ENCODE measurements around the gene ZNF660. TPM values are rescaled to one million over a fixed set of nuclear protein-coding genes. Genes with fewer than 3 reads are reported as not detected.
"Not testable (repeated sequence)": the region's sequence is repeated elsewhere in the genome, so short reads cannot be mapped to it uniquely, and the experiment has no call there.

ZNF660 gene
- total RNA-seq, 2 experiments from 2014 or later = 0.03 to 0.05 TPM

- no peak overlapping the region for H3K4me3 Mint-ChIP-seq
- H3K27ac Mint-ChIP-seq = no peak overlapping the region
- H3K9me3 ChIP-seq (ENCODE audit: control insufficient read depth in 1 of 2, insufficient read depth in 1 of 2, low read length in 2 of 2) = peaks cover 37 to 66% of the 10 kb centered on the region in 2 experiments
- no peak overlapping the region for H3K27ac ChIP-seq (ENCODE audit: low read depth in 1 of 2, low read length in 2 of 2)
- peaks cover 26% of the 10 kb centered on the region for H3K9me3 Mint-ChIP-seq
- H3K36me3 ChIP-seq (ENCODE audit: insufficient read depth, low read length) = peaks cover 18% of the 10 kb centered on the region
- DNase-seq = no peak
- no peak overlapping the region for H3K4me3 ChIP-seq (ENCODE audit: low read length)
- no peaks in the 10 kb centered on the region for H3K4me1 Mint-ChIP-seq (ENCODE audit: low read depth)
- H3K27me3 Mint-ChIP-seq = no peaks in the 10 kb centered on the region
- no peak for ATAC-seq (ENCODE audit: poor library complexity)
- no peaks in the 10 kb centered on the region for H3K27me3 ChIP-seq (ENCODE audit: control insufficient read depth in 1 of 2, insufficient read depth in 2 of 2, low read length in 2 of 2)
- ChIA-PET CTCF (no interaction called here), POLR2A (no interaction called here)
- peaks cover 84% of the 10 kb centered on the region for H3K36me3 Mint-ChIP-seq (ENCODE audit: low read depth)
- H3K4me1 ChIP-seq (ENCODE audit: insufficient read depth, low read length) = no peaks in the 10 kb centered on the region
- intact Hi-C loops (cut with DNase I, micrococcal nuclease) = no loop called here
- TF ChIP-seq, protein P1, sequence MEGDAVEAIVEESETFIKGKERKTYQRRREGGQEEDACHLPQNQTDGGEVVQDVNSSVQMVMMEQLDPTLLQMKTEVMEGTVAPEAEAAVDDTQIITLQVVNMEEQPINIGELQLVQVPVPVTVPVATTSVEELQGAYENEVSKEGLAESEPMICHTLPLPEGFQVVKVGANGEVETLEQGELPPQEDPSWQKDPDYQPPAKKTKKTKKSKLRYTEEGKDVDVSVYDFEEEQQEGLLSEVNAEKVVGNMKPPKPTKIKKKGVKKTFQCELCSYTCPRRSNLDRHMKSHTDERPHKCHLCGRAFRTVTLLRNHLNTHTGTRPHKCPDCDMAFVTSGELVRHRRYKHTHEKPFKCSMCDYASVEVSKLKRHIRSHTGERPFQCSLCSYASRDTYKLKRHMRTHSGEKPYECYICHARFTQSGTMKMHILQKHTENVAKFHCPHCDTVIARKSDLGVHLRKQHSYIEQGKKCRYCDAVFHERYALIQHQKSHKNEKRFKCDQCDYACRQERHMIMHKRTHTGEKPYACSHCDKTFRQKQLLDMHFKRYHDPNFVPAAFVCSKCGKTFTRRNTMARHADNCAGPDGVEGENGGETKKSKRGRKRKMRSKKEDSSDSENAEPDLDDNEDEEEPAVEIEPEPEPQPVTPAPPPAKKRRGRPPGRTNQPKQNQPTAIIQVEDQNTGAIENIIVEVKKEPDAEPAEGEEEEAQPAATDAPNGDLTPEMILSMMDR (IDR thresholded peaks at IDR 0.05) = no peak
These were observed 13.7 kb upstream of the ZNF660 start for GRCh38 chr3:44571024-44571423.

GRCh38 chr3:44576613-44577012 is 8.2 kb upstream of the ZNF660 start:
- DNase-seq (no peak), ATAC-seq (ENCODE audit: poor library complexity) (no peak)
- Histone ChIP-seq H3K4me3 (ENCODE audit: low read length) (no peak overlapping the region), H3K9me3 (ENCODE audit: control insufficient read depth in 1 of 2, insufficient read depth in 1 of 2, low read length in 2 of 2) (peaks cover 43 to 66% of the 10 kb centered on the region in 2 experiments), H3K4me1 (ENCODE audit: insufficient read depth, low read length) (no peaks in the 10 kb centered on the region), H3K36me3 (ENCODE audit: insufficient read depth, low read length) (no peaks in the 10 kb centered on the region), H3K27me3 (ENCODE audit: control insufficient read depth in 1 of 2, insufficient read depth in 2 of 2, low read length in 2 of 2) (peaks cover 0 to 3% of the 10 kb centered on the region in 2 experiments), H3K27ac (ENCODE audit: low read depth in 1 of 2, low read length in 2 of 2) (no peak overlapping the region)
- H3K27me3 Mint-ChIP-seq = peaks cover 2% of the 10 kb centered on the region
- no peak overlapping the region for H3K4me3 Mint-ChIP-seq
- POLR2A ChIA-PET = no interaction called here
- no peak overlapping the region for H3K27ac Mint-ChIP-seq
- H3K4me1 Mint-ChIP-seq (ENCODE audit: low read depth) = no peaks in the 10 kb centered on the region
- TF ChIP-seq, protein P1 (IDR thresholded peaks at IDR 0.05) = no peak
- CTCF ChIA-PET = no interaction called here
- peaks cover 12% of the 10 kb centered on the region for H3K9me3 Mint-ChIP-seq
- intact Hi-C loops (cut with DNase I, micrococcal nuclease) = no loop called here
- H3K36me3 Mint-ChIP-seq (ENCODE audit: low read depth) = peaks cover 37% of the 10 kb centered on the region

- CTCF ChIA-PET; H3K4me3 ChIP-seq (ENCODE audit: low read length); H3K4me1 Mint-ChIP-seq (ENCODE audit: low read depth); H3K36me3 ChIP-seq (ENCODE audit: insufficient read depth, low read length); ATAC-seq (ENCODE audit: poor library complexity); DNase-seq; H3K4me3 Mint-ChIP-seq; H3K27me3 ChIP-seq (ENCODE audit: control insufficient read depth in 1 of 2, insufficient read depth in 2 of 2, low read length in 2 of 2); POLR2A ChIA-PET; H3K9me3 Mint-ChIP-seq; intact Hi-C loops (cut with DNase I, micrococcal nuclease); H3K27ac ChIP-seq (ENCODE audit: low read depth in 1 of 2, low read length in 2 of 2); H3K4me1 ChIP-seq (ENCODE audit: insufficient read depth, low read length); H3K27ac Mint-ChIP-seq: not testable (repeated sequence)
- peaks cover 11% of the 10 kb centered on the region for H3K27me3 Mint-ChIP-seq
- H3K9me3 ChIP-seq (ENCODE audit: control insufficient read depth in 1 of 2, insufficient read depth in 1 of 2, low read length in 2 of 2) = peaks cover 34 to 62% of the 10 kb centered on the region in 2 experiments
- peaks cover 28% of the 10 kb centered on the region for H3K36me3 Mint-ChIP-seq (ENCODE audit: low read depth)
These were observed 7.3 kb upstream of the ZNF660 start for GRCh38 chr3:44577354-44577952.

DNA sequence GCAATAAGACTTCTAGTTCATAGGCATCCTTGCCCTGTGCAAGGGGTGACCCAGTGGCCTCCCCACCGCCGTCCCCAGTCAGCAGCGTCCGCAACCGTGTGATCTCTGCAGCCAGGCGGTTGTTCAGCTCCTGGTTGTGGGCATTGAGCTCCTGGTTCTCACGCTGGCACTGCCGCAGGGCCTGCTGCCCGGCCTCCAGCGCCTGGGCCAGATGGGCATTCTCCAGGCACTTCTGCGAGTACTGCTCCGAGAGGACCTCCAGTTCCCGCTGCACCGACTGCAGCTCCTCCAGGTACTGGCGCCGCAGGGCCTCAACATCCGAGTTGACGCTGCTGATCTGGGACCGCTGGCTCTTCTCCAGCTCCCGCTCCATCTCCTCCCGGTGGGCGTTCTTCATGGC is 6.4 kb upstream of the ZNF660 start:
- peaks cover 22% of the 10 kb centered on the region for H3K36me3 Mint-ChIP-seq (ENCODE audit: low read depth)
- H3K4me3 ChIP-seq (ENCODE audit: low read length); ATAC-seq (ENCODE audit: poor library complexity); H3K27ac ChIP-seq (ENCODE audit: low read depth in 1 of 2, low read length in 2 of 2); H3K4me1 ChIP-seq (ENCODE audit: insufficient read depth, low read length); H3K27me3 ChIP-seq (ENCODE audit: control insufficient read depth in 1 of 2, insufficient read depth in 2 of 2, low read length in 2 of 2); intact Hi-C loops (cut with DNase I, micrococcal nuclease); H3K9me3 Mint-ChIP-seq; POLR2A ChIA-PET; CTCF ChIA-PET; DNase-seq; H3K27ac Mint-ChIP-seq; H3K36me3 ChIP-seq (ENCODE audit: insufficient read depth, low read length); H3K4me1 Mint-ChIP-seq (ENCODE audit: low read depth); H3K4me3 Mint-ChIP-seq: not testable (repeated sequence)
- H3K27me3 Mint-ChIP-seq = peaks cover 16% of the 10 kb centered on the region
- H3K9me3 ChIP-seq (ENCODE audit: control insufficient read depth in 1 of 2, insufficient read depth in 1 of 2, low read length in 2 of 2) = peaks cover 26 to 62% of the 10 kb centered on the region in 2 experiments

- H3K9me3 Mint-ChIP-seq = peaks cover 11% of the 10 kb centered on the region
- not testable (repeated sequence) for H3K4me3 Mint-ChIP-seq
- POLR2A ChIA-PET = interaction anchor here (0.6 kb wide), 1 partner anchor 75 kb away, joined by 4 read pairs; no protein-coding TSS in a partner anchor
These were observed 5.7 kb upstream of the ZNF660 start for GRCh38 chr3:44578924-44579515.

More at GRCh38 chr3:44578924-44579515, 5.7 kb upstream of the ZNF660 start:
- intact Hi-C loops (cut with DNase I, micrococcal nuclease); H3K27me3 ChIP-seq (ENCODE audit: control insufficient read depth in 1 of 2, insufficient read depth in 2 of 2, low read length in 2 of 2); ATAC-seq (ENCODE audit: poor library complexity); H3K4me1 Mint-ChIP-seq (ENCODE audit: low read depth); H3K27ac Mint-ChIP-seq; H3K36me3 ChIP-seq (ENCODE audit: insufficient read depth, low read length); H3K27ac ChIP-seq (ENCODE audit: low read depth in 1 of 2, low read length in 2 of 2); H3K4me3 ChIP-seq (ENCODE audit: low read length); H3K4me1 ChIP-seq (ENCODE audit: insufficient read depth, low read length); CTCF ChIA-PET; DNase-seq: not testable (repeated sequence)
- Mint-ChIP-seq H3K36me3 (ENCODE audit: low read depth) (peaks cover 25% of the 10 kb centered on the region), H3K27me3 (peaks cover 23% of the 10 kb centered on the region)
- peaks cover 19 to 61% of the 10 kb centered on the region in 2 experiments for H3K9me3 ChIP-seq (ENCODE audit: control insufficient read depth in 1 of 2, insufficient read depth in 1 of 2, low read length in 2 of 2)
